OCI-LY1 (cell line): ENCODE measurements around the gene MLH3.

Experiments
- H2AFZ ChIP-seq: fragments of 200-600 bp; sonication (generic), shearing (Covaris generic); 2 replicates; pipeline ENCODE4 v1.6.0; 2014; ENCODE audit warnings: antibody characterized with exemption, mild to moderate bottlenecking, low read length
- H3F3A ChIP-seq: fragments of 200-600 bp; sonication (generic), shearing (Covaris generic); 2 replicates; pipeline ENCODE4 v1.6.0; 2014; ENCODE audit warnings: mild to moderate bottlenecking, antibody characterized with exemption, low read length, moderate library complexity; ENCODE audit not compliant: insufficient read depth
- H3K27ac ChIP-seq: fragments of 200-600 bp; sonication (generic); 2 replicates; pipeline ENCODE4 v1.5.1; 2014; ENCODE audit warnings: low read length, mixed run types, mild to moderate bottlenecking, low read depth; ENCODE audit not compliant: poor library complexity, severe bottlenecking
- H3K27me3 ChIP-seq: fragments of 200-600 bp; sonication (generic); 2 replicates; pipeline ENCODE4 v1.6.0; 2014; ENCODE audit warnings: antibody characterized with exemption, mild to moderate bottlenecking, low read length, moderate library complexity; ENCODE audit not compliant: insufficient read depth
- H3K36me3 ChIP-seq: fragments of 200-600 bp; sonication (generic); 2 replicates; pipeline ENCODE4 v1.6.1; 2014; ENCODE audit warnings: mild to moderate bottlenecking, antibody characterized with exemption, low read length, moderate library complexity, mixed read lengths; ENCODE audit not compliant: insufficient read depth
- H3K4me1 ChIP-seq: fragments of 200-600 bp; sonication (generic); 2 replicates; pipeline ENCODE4 v1.5.1; 2014; ENCODE audit warnings: mild to moderate bottlenecking, low read length, moderate library complexity; ENCODE audit not compliant: insufficient read depth, severe bottlenecking
- H3K4me2 ChIP-seq: fragments of 200-600 bp; sonication (generic), shearing (Covaris generic); 2 replicates; pipeline ENCODE4 v1.6.1; 2014; ENCODE audit warnings: low read length
- H3K4me3 ChIP-seq: fragments of 200-600 bp; sonication (generic); 2 replicates; pipeline ENCODE4 v1.5.1; 2014; ENCODE audit warnings: low read length, low read depth, mild to moderate bottlenecking, mixed read lengths; ENCODE audit not compliant: poor library complexity, severe bottlenecking
- H3K79me2 ChIP-seq: fragments of 200-600 bp; shearing (Covaris generic); 2 replicates; pipeline ENCODE4 v1.6.1; 2016; ENCODE audit warnings: mixed run types, low read length, mixed read lengths; ENCODE audit not compliant: insufficient read depth
- H3K9ac ChIP-seq: fragments of 200-600 bp; sonication (generic), shearing (Covaris generic); 2 replicates; pipeline ENCODE4 v1.6.1; 2014; ENCODE audit warnings: mild to moderate bottlenecking, low read length, mixed read lengths
- H3K9me2 ChIP-seq: fragments of 200-600 bp; sonication (generic), shearing (Covaris generic); 2 replicates; pipeline ENCODE4 v1.6.1; 2014; ENCODE audit warnings: low read depth, mild to moderate bottlenecking, low read length, mixed read lengths
- H3K9me3 ChIP-seq: fragments of 200-600 bp; shearing (Covaris generic); 2 replicates; pipeline ENCODE4 v1.6.1; 2014; ENCODE audit warnings: low read length, mixed read lengths
- H4K20me1 ChIP-seq: fragments of 200-600 bp; sonication (generic), shearing (Covaris generic); 2 replicates; pipeline ENCODE4 v1.6.0; 2016; ENCODE audit warnings: mild to moderate bottlenecking, low read length; ENCODE audit not compliant: insufficient read depth
- CTCF ChIP-seq: fragments of 200-600 bp; sonication (generic), shearing (Covaris generic); IDR thresholded peaks from 2 replicates; pipeline ENCODE4 v1.5.1; 2017; ENCODE audit warnings: mild to moderate bottlenecking, antibody characterized with exemption, low read length, moderate library complexity, mixed read lengths
- EZH2 ChIP-seq: fragments of 200-600 bp; sonication (generic), shearing (Covaris generic); IDR thresholded peaks from 2 replicates; pipeline ENCODE4 v1.8.0; 2017; ENCODE audit warnings: borderline replicate concordance, mixed run types, mild to moderate bottlenecking, antibody characterized with exemption, low read length, moderate library complexity, mixed read lengths

MLH3 gene

DNA sequence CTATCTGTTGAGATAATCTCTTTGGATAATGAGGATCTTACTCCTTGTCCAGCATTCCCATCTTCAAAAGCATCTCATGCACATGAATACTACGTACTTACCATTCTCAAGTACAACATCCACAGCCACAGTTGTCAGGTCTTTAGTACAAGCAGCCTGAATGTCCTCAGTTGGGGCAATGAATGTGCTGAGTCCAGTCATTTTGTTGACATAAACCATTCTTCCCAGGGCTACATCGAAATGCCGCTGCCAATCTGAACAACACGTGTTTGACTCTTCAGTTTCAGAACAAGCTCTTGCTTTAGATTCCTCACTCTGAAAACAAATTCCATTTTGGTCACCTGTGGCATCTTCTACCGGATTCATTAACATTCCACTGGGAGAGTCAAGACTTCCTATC, 5.0 kb downstream of the MLH3 start:
- H3K4me1 ChIP-seq, result peaks cover 25% of the 10 kb centered on the region
- no peaks in the 10 kb centered on the region for H3K79me2 ChIP-seq
- H3F3A ChIP-seq, result no peaks in the 10 kb centered on the region
- H4K20me1 ChIP-seq, result no peaks in the 10 kb centered on the region
- TF ChIP-seq CTCF, result no peak
- TF ChIP-seq EZH2, result no peak
- H3K9ac ChIP-seq, result no peak overlapping the region
- H3K27me3 ChIP-seq, result no peaks in the 10 kb centered on the region
- peaks cover 36% of the 10 kb centered on the region; the same call in 1 of the 2 replicates for H3K36me3 ChIP-seq
- no peak overlapping the region for H3K4me3 ChIP-seq
- H2AFZ ChIP-seq, result no peak overlapping the region
- H3K27ac ChIP-seq, result no peak overlapping the region
- no peak overlapping the region for H3K4me2 ChIP-seq
- no peaks in the 10 kb centered on the region for H3K9me2 ChIP-seq
- no peaks in the 10 kb centered on the region for H3K9me3 ChIP-seq

GRCh38 chr14:75044752-75045151, 6.5 kb downstream of the MLH3 start:
- Histone ChIP-seq H4K20me1 (no peaks in the 10 kb centered on the region), H3K27me3 (no peaks in the 10 kb centered on the region), H3K4me1 (peaks cover 11% of the 10 kb centered on the region), H3K9ac (no peak overlapping the region), H3K27ac (no peak overlapping the region), H2AFZ (no peak overlapping the region), H3K9me3 (no peaks in the 10 kb centered on the region), H3K4me2 (no peak overlapping the region), H3K9me2 (no peaks in the 10 kb centered on the region), H3K79me2 (no peaks in the 10 kb centered on the region), H3K4me3 (no peak overlapping the region), H3F3A (no peaks in the 10 kb centered on the region), H3K36me3 (peaks cover 36% of the 10 kb centered on the region; the same call in 1 of the 2 replicates)
- no peak for TF ChIP-seq EZH2
- TF ChIP-seq CTCF, result no peak

GRCh38 chr14:75044322-75044721, 6.9 kb downstream of the MLH3 start:
- no peaks in the 10 kb centered on the region for H3K27me3 ChIP-seq
- H4K20me1 ChIP-seq, result no peaks in the 10 kb centered on the region
- H3K4me2 ChIP-seq, result no peak overlapping the region
- H3K4me1 ChIP-seq, result peaks cover 8% of the 10 kb centered on the region
- H3K9me3 ChIP-seq, result no peaks in the 10 kb centered on the region
- no peaks in the 10 kb centered on the region for H3K9me2 ChIP-seq
- H3K4me3 ChIP-seq, result no peak overlapping the region
- no peak overlapping the region for H2AFZ ChIP-seq
- peaks cover 33% of the 10 kb centered on the region; the same call in 1 of the 2 replicates for H3K36me3 ChIP-seq
- no peak for TF ChIP-seq CTCF
- TF ChIP-seq EZH2, result no peak
- H3K27ac ChIP-seq, result no peak overlapping the region
- no peaks in the 10 kb centered on the region for H3F3A ChIP-seq
- H3K9ac ChIP-seq, result no peak overlapping the region
- no peaks in the 10 kb centered on the region for H3K79me2 ChIP-seq
